Type B pancreatic cell (in vitro differentiated cells): ENCODE results near the gene KRTAP24-1. TPM values are rescaled to one million over a fixed set of nuclear protein-coding genes. Genes with fewer than 3 reads are reported as not detected.

ENCODE experiments used
- DNase-seq: peaks from one replicate; pipeline ENCODE4 v3.0.0; 2021; ENCODE audit warnings: mixed read lengths; ENCODE audit not compliant: unreplicated experiment; ENCODE audit errors: extremely low spot score
- H3K27ac Mint-ChIP-seq: 2 replicates; pipeline ENCODE4 v1.8.0; 2021; ENCODE audit warnings: mild to moderate bottlenecking, mixed read lengths
- H3K27me3 Mint-ChIP-seq: 2 replicates; pipeline ENCODE4 v1.8.0; 2021; ENCODE audit warnings: mixed read lengths
- H3K36me3 Mint-ChIP-seq: 2 replicates; pipeline ENCODE4 v1.8.0; 2021; ENCODE audit warnings: mixed read lengths
- H3K4me1 Mint-ChIP-seq: one replicate; pipeline ENCODE4 v1.8.0; 2021; ENCODE audit warnings: mixed read lengths; ENCODE audit not compliant: unreplicated experiment
- H3K4me3 Mint-ChIP-seq: 2 replicates; pipeline ENCODE4 v1.8.0; 2021; ENCODE audit warnings: mild to moderate bottlenecking, mixed read lengths
- H3K9me3 Mint-ChIP-seq: 2 replicates; pipeline ENCODE4 v1.8.0; 2021; ENCODE audit warnings: mixed read lengths
- long read RNA-seq: library from polyadenylated mRNA; unstranded; transcript quantifications from one replicate; pipeline ENCODE4 v2.0.0, GENCODE V29; 2020
- total RNA-seq: library from RNA; stranded (reverse); gene quantifications from 2 replicates; pipeline ENCODE4 v1.2.1, GENCODE V29; 2021; ENCODE audit warnings: low replicate concordance
- TF ChIP-seq, protein P1 (sequence below): fragments of 200-600 bp; sonication (generic); conservative IDR thresholded peaks from 2 replicates; pipeline ENCODE4 v1.5.0; 2021; ENCODE audit warnings: antibody characterized with exemption, mild to moderate bottlenecking

The KRTAP24-1 gene, protein sequence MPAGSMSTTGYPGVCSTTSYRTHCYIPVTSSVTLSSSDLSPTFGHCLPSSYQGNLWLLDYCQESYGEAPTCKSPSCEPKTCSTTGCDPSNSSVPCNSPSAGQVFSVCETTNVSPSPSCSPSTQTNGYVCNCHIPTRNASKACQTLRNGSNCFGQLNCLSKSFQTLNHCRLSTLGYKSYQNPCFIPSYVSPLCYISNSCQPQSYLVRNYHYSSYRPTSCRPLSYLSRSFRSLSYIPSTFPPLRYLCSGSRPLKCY
- total RNA-seq = not detected in 2 replicates
- long read RNA-seq = 0 reads

DNA sequence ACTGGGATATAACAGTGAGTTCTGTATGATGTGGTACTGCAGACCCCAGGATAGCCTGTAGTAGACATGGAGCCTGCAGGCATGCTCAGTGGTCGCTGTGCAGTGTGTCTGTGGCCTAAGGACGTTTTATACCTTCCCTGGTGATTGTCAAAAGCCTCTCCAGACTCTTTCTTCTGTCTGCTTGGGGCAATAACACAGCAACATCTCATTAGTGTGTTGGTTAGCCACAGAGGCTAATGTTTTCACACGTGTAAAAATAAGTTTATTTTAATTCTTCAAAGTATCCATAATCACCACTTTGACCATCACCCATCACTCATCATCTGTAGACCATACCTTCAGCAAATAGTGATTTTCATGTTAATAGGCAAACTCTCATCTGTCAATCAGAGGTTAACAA is at the start of gene KRTAP24-1:
TSS of gene KRTAP24-1 (minus strand) at position 101 of the 400 bp plus-strand sequence. CDS start at position 83, 18 bp downstream.
- Mint-ChIP-seq H3K27me3 (no peaks in the 10 kb centered on the region), H3K9me3 (no peaks in the 10 kb centered on the region), H3K4me3 (no peak within 1 kb of the TSS), H3K36me3 (no peaks in the 10 kb centered on the region), H3K4me1 (peaks cover 10% of the 10 kb centered on the region), H3K27ac (no peak within 1 kb of the TSS)
- TF ChIP-seq, protein P1, sequence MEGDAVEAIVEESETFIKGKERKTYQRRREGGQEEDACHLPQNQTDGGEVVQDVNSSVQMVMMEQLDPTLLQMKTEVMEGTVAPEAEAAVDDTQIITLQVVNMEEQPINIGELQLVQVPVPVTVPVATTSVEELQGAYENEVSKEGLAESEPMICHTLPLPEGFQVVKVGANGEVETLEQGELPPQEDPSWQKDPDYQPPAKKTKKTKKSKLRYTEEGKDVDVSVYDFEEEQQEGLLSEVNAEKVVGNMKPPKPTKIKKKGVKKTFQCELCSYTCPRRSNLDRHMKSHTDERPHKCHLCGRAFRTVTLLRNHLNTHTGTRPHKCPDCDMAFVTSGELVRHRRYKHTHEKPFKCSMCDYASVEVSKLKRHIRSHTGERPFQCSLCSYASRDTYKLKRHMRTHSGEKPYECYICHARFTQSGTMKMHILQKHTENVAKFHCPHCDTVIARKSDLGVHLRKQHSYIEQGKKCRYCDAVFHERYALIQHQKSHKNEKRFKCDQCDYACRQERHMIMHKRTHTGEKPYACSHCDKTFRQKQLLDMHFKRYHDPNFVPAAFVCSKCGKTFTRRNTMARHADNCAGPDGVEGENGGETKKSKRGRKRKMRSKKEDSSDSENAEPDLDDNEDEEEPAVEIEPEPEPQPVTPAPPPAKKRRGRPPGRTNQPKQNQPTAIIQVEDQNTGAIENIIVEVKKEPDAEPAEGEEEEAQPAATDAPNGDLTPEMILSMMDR = no peak
- DNase-seq = no peak

DNA sequence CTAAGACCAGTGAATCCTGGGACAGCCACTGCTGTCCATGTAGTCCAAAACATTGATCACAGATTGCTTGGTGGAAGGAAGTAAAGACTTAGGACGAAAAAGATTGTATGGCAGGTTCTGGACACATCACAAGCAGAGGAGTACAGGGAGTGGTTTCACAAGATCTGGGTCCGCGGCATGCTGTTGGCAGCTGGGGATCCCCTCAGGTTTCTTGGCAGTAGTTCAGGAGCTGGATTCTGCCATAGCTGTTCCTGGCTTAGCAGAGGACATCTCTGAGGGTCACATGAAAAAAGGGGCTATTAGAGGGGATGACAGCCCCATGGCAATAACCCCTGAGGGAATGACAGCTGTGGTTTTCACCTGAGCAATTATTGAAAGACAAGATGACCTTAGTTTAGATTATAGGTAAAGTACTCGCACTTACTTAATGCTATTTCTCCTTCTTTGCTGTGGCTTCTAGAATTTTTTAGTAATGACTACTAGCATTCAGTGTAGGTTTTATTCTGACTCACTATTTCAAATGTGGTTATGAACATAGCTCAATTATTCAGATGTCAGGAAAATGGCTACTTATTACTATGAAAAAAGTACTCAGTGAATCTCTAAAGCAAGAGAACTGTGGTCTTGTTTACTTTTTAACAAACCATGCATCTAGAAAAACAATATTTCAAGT is 46.6 kb upstream of the KRTAP24-1 start:
- DNase-seq = no peak
- no peaks in the 10 kb centered on the region for H3K36me3 Mint-ChIP-seq
- H3K9me3 Mint-ChIP-seq = no peaks in the 10 kb centered on the region
- H3K27me3 Mint-ChIP-seq = no peaks in the 10 kb centered on the region
- H3K27ac Mint-ChIP-seq = no peak overlapping the region
- H3K4me3 Mint-ChIP-seq = no peak overlapping the region
- no peaks in the 10 kb centered on the region for H3K4me1 Mint-ChIP-seq
- TF ChIP-seq, protein P1 = no peak

DNA sequence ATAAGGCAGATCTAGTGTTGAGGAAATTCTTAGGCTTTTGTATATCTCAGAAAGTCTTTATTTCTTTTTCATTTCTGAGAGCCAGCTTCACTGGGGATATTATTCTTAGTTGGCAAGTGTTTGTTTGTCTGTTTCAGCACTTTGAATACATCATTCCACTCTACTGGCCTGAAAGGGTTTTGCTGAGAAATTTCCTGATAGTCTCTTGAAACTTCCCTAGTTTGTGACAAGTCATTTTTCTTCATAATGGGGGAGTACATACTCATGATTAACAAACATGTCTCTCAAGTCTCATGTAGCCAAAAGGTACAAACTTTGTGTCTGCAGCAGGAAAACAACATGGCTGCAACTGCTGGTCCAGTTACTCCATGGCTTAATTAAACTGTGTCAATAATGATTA is 43.6 kb upstream of the KRTAP24-1 start:
- DNase-seq = no peak
- Mint-ChIP-seq H3K36me3 (no peaks in the 10 kb centered on the region), H3K27ac (no peak overlapping the region), H3K4me1 (no peaks in the 10 kb centered on the region), H3K4me3 (no peak overlapping the region), H3K27me3 (no peaks in the 10 kb centered on the region), H3K9me3 (no peaks in the 10 kb centered on the region)
- TF ChIP-seq, protein P1 = no peak

DNA sequence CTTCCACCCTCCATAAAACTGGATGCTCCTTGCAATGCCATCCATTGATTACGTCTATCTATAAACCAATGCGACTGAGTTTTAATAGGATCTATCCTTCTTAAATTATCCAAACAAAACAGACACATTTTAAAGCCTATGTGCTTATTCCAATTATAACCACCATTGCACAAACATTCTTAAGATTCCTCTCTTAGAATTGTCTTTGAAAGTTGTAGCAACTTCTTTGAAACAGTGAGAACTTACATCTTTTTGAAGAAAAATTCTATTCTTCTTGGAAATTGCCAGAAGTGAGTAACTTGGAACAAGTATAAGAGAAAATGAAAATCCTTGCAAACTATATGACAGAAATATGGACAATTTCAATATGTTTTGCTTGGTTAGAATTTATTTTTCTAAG is 37.5 kb upstream of the KRTAP24-1 start, which contains the start of gene KRTAP26-1:
TSS of gene KRTAP26-1 (minus strand) at position 101 of the 400 bp plus-strand sequence. CDS start 280 bp downstream, outside the sequence.
- no peaks in the 10 kb centered on the region for H3K27me3 Mint-ChIP-seq

DNA sequence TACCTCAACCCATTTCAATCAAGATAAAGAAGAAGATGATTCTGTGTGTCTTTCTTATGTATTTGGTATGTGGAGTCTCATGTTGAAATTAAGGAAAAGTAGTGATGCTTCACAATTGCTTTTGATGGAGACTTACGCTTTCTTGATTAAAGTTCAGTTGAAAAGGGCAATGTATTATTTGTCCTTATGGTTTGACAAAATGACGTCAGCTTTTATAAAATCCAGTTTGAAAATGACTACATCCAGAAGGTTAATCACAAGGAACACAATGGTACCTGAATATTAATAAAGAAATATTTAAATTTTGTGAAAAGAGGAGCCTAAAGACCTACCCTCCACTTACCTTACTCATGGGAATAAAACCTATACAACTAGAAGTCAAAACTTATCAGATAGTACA is 33.0 kb upstream of the KRTAP24-1 start:
- Mint-ChIP-seq H3K27ac (no peak overlapping the region), H3K9me3 (no peaks in the 10 kb centered on the region), H3K4me3 (no peak overlapping the region), H3K4me1 (no peaks in the 10 kb centered on the region), H3K36me3 (no peaks in the 10 kb centered on the region), H3K27me3 (no peaks in the 10 kb centered on the region)
- TF ChIP-seq, protein P1 = no peak
- no peak for DNase-seq

More for the DNA sequence above, 37.5 kb upstream of the KRTAP24-1 start, which contains the start of gene KRTAP26-1:
- Mint-ChIP-seq H3K9me3 (no peaks in the 10 kb centered on the region), H3K27ac (no peak within 1 kb of the TSS), H3K36me3 (no peaks in the 10 kb centered on the region), H3K4me1 (no peaks in the 10 kb centered on the region), H3K4me3 (no peak within 1 kb of the TSS)
- TF ChIP-seq, protein P1 = no peak
- no peak for DNase-seq
